Endodermal cell (in vitro differentiated cells): ENCODE data around the gene BCCIP. TPM values are rescaled to one million over a fixed set of nuclear protein-coding genes. Genes with fewer than 3 reads are reported as not detected.

Source experiments
- DNase-seq: peaks from one replicate; pipeline ENCODE4 v3.0.0-alpha.2; 2017
- H3K27ac ChIP-seq: 2 replicates; pipeline ENCODE4 v1.5.1; 2013; ENCODE audit warnings: mild to moderate bottlenecking, low read depth, low read length, moderate library complexity
- H3K27me3 ChIP-seq: 2 replicates; pipeline ENCODE4 v1.6.1; 2013; ENCODE audit warnings: mild to moderate bottlenecking, low read length, moderate library complexity; ENCODE audit not compliant: insufficient read depth, control insufficient read depth, poor library complexity, severe bottlenecking
- H3K36me3 ChIP-seq: 2 replicates; pipeline ENCODE4 v1.7.0; 2013; ENCODE audit warnings: mild to moderate bottlenecking, low read length, moderate library complexity; ENCODE audit not compliant: control insufficient read depth, insufficient read depth
- H3K4me1 ChIP-seq: one replicate; pipeline ENCODE4 v1.7.0; 2013; ENCODE audit warnings: low read length; ENCODE audit not compliant: control insufficient read depth, insufficient read depth
- H3K4me3 ChIP-seq: 2 replicates; pipeline ENCODE4 v1.5.1; 2013; ENCODE audit warnings: mild to moderate bottlenecking, low read length, moderate library complexity
- H3K9ac ChIP-seq: 2 replicates; pipeline ENCODE4 v1.6.1; 2013; ENCODE audit warnings: mild to moderate bottlenecking, low read length, moderate library complexity; ENCODE audit not compliant: poor library complexity, severe bottlenecking; ENCODE audit errors: extremely low read depth
- H3K9me3 ChIP-seq: 2 replicates; pipeline ENCODE4 v1.6.1; 2013; ENCODE audit warnings: mild to moderate bottlenecking, low read length, moderate library complexity; ENCODE audit not compliant: control insufficient read depth
- H3K27ac Mint-ChIP-seq: 2 replicates; pipeline ENCODE4 v1.8.0; 2020; ENCODE audit warnings: mixed read lengths
- H3K27me3 Mint-ChIP-seq: 2 replicates; pipeline ENCODE4 v1.8.0; 2021; ENCODE audit warnings: mild to moderate bottlenecking, mixed read lengths; ENCODE audit not compliant: insufficient read depth
- H3K36me3 Mint-ChIP-seq: 2 replicates; pipeline ENCODE4 v1.8.0; 2020; ENCODE audit warnings: low read depth, mixed read lengths
- H3K4me1 Mint-ChIP-seq: 2 replicates; pipeline ENCODE4 v1.8.0; 2020; ENCODE audit warnings: mixed read lengths
- H3K4me3 Mint-ChIP-seq: 2 replicates; pipeline ENCODE4 v1.8.0; 2020; ENCODE audit warnings: mild to moderate bottlenecking, moderate library complexity, mixed read lengths
- H3K9me3 Mint-ChIP-seq: 2 replicates; pipeline ENCODE4 v1.8.0; 2020; ENCODE audit warnings: mild to moderate bottlenecking, mixed read lengths
- WGBS, 2 experiments: methylation state at CpG; one replicate each; pipeline versions ENCODE4 v1.1.5 to v1.1.7; 2013; ENCODE audit warnings: missing lambda C conversion rate in 2 of 2, mixed read lengths in 1 of 2; ENCODE audit not compliant: insufficient coverage in 1 of 2, insufficient read length in 1 of 2; 5-methylcytosine and 5-hydroxymethylcytosine counted together
- total RNA-seq, 2 donors: library from RNA; stranded (reverse); fragmentation: NEBNext Ultra II Directional in 1 of 2; extraction: Animal tissue kit (Norgen Biotek cat#: 25700) in 1 of 2; gene quantifications; 2 replicates in 1 of 2; 3 replicates in 1 of 2; pipeline ENCODE4 v1.2.1, GENCODE V29; 2021
- TF ChIP-seq, protein P1 (sequence below): fragments of 200-600 bp; sonication (generic); conservative IDR thresholded peaks from 2 replicates; pipeline ENCODE4 v1.5.0; 2021; ENCODE audit warnings: antibody characterized with exemption, mild to moderate bottlenecking

Gene BCCIP
- total RNA-seq, 2 donors from 2014 or later = 84.4 to 93.8 TPM

GRCh38 chr10:125843603-125844329 lies 20.4 kb downstream of the BCCIP start:
- H3K4me1 ChIP-seq = no peaks in the 10 kb centered on the region
- Mint-ChIP-seq H3K9me3 (no peaks in the 10 kb centered on the region), H3K4me1 (no peaks in the 10 kb centered on the region), H3K27ac (no peak overlapping the region), H3K4me3 (no peak overlapping the region), H3K36me3 (peaks cover 47% of the 10 kb centered on the region), H3K27me3 (no peaks in the 10 kb centered on the region)
- H3K27ac ChIP-seq = no peak overlapping the region
- no peak overlapping the region for H3K9ac ChIP-seq
- no peak overlapping the region for H3K4me3 ChIP-seq
- no peak for DNase-seq
- WGBS, 2 experiments = 94 to 95% methylated on average over 3 to 9 of the region's 9 CpGs
- no peaks in the 10 kb centered on the region for H3K9me3 ChIP-seq
- H3K27me3 ChIP-seq = no peaks in the 10 kb centered on the region
- H3K36me3 ChIP-seq = peaks cover 60% of the 10 kb centered on the region
- TF ChIP-seq, protein P1, sequence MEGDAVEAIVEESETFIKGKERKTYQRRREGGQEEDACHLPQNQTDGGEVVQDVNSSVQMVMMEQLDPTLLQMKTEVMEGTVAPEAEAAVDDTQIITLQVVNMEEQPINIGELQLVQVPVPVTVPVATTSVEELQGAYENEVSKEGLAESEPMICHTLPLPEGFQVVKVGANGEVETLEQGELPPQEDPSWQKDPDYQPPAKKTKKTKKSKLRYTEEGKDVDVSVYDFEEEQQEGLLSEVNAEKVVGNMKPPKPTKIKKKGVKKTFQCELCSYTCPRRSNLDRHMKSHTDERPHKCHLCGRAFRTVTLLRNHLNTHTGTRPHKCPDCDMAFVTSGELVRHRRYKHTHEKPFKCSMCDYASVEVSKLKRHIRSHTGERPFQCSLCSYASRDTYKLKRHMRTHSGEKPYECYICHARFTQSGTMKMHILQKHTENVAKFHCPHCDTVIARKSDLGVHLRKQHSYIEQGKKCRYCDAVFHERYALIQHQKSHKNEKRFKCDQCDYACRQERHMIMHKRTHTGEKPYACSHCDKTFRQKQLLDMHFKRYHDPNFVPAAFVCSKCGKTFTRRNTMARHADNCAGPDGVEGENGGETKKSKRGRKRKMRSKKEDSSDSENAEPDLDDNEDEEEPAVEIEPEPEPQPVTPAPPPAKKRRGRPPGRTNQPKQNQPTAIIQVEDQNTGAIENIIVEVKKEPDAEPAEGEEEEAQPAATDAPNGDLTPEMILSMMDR = no peak

DNA sequence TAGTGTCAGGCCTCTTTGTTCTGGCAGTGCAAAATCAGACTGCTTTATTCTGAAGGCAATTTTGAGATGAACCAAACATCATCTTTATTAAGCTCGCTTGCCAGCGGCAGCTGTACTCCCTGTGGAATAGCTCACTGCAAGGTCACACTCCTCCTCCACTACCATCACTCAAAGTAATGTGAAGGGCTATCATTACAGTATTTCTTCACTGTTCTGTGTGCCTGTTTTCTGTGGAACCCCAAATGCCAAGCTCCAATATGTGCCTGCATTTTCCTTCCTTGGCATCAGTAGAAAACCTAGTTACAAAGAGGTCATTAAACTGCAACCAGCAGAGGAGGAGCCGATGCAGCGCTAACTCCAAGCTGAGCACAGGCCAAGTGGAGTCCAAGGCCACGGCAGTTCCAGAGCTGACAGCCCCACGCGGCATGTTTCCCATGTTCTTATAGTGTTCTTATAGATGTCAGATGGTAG lies 21.4 kb downstream of the BCCIP start:
- H3K4me3 Mint-ChIP-seq = no peak overlapping the region
- H3K9me3 Mint-ChIP-seq = no peaks in the 10 kb centered on the region
- Histone ChIP-seq H3K9ac (no peak overlapping the region), H3K27me3 (no peaks in the 10 kb centered on the region), H3K4me1 (no peaks in the 10 kb centered on the region), H3K36me3 (peaks cover 60% of the 10 kb centered on the region), H3K27ac (no peak overlapping the region), H3K9me3 (no peaks in the 10 kb centered on the region), H3K4me3 (no peak overlapping the region)
- no peak overlapping the region for H3K27ac Mint-ChIP-seq
- H3K27me3 Mint-ChIP-seq = no peaks in the 10 kb centered on the region
- no peak for DNase-seq
- no peaks in the 10 kb centered on the region for H3K4me1 Mint-ChIP-seq
- TF ChIP-seq, protein P1 = no peak
- 95 to 100% methylated on average over 3 to 7 of the region's 7 CpGs for WGBS, 2 experiments
- peaks cover 52% of the 10 kb centered on the region for H3K36me3 Mint-ChIP-seq

- no peaks in the 10 kb centered on the region for H3K9me3 Mint-ChIP-seq
- peaks cover 47% of the 10 kb centered on the region for H3K36me3 Mint-ChIP-seq
- Histone ChIP-seq H3K4me1 (no peaks in the 10 kb centered on the region), H3K9ac (no peak overlapping the region), H3K9me3 (no peaks in the 10 kb centered on the region), H3K4me3 (no peak overlapping the region), H3K27me3 (no peaks in the 10 kb centered on the region), H3K36me3 (peaks cover 53% of the 10 kb centered on the region), H3K27ac (no peak overlapping the region)
- H3K4me3 Mint-ChIP-seq = no peak overlapping the region
- H3K4me1 Mint-ChIP-seq = no peaks in the 10 kb centered on the region
- H3K27ac Mint-ChIP-seq = no peak overlapping the region
- no peaks in the 10 kb centered on the region for H3K27me3 Mint-ChIP-seq
- TF ChIP-seq, protein P1 = no peak
- no peak for DNase-seq
- 91 to 97% methylated on average over 5 to 11 of the region's 11 CpGs for WGBS, 2 experiments
These were observed 22.3 kb downstream of the BCCIP start for GRCh38 chr10:125845617-125846016.
